ENCODE results near the gene SCYGR5.
"Not testable (repeated sequence)": the region's sequence is repeated elsewhere in the genome, so short reads cannot be mapped to it uniquely, and the experiment has no call there.

The SCYGR5 gene, protein sequence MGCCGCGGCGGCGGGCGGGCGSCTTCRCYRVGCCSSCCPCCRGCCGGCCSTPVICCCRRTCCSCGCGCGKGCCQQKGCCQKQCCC
- 0 reads per million in 18 experiments for total RNA-seq

DNA sequence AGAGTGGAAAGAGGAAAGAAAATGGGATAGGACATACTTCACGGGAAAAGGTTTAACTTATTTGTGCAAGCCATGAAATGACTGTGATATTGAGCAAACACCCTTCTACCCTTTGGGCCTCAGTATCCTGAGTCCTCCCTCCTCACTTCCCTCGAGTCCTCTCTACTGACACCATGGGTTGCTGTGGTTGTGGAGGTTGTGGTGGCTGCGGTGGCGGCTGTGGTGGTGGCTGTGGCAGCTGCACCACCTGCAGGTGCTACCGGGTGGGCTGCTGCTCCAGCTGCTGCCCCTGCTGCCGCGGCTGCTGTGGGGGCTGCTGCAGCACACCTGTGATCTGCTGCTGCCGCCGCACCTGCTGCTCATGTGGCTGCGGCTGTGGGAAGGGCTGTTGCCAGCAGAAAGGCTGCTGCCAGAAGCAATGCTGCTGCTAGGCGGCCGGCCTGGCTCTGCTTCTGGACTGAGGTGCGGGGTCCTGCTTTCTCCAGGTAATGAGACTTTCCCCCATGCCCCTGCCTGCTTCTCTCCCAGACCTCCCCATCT lies at the start of gene SCYGR5:
TSS of gene SCYGR5 (plus strand) at position 174 of the 540 bp plus-strand sequence. CDS start at position 174, 0 bp downstream.
- not testable (repeated sequence) for DNase-seq

DNA sequence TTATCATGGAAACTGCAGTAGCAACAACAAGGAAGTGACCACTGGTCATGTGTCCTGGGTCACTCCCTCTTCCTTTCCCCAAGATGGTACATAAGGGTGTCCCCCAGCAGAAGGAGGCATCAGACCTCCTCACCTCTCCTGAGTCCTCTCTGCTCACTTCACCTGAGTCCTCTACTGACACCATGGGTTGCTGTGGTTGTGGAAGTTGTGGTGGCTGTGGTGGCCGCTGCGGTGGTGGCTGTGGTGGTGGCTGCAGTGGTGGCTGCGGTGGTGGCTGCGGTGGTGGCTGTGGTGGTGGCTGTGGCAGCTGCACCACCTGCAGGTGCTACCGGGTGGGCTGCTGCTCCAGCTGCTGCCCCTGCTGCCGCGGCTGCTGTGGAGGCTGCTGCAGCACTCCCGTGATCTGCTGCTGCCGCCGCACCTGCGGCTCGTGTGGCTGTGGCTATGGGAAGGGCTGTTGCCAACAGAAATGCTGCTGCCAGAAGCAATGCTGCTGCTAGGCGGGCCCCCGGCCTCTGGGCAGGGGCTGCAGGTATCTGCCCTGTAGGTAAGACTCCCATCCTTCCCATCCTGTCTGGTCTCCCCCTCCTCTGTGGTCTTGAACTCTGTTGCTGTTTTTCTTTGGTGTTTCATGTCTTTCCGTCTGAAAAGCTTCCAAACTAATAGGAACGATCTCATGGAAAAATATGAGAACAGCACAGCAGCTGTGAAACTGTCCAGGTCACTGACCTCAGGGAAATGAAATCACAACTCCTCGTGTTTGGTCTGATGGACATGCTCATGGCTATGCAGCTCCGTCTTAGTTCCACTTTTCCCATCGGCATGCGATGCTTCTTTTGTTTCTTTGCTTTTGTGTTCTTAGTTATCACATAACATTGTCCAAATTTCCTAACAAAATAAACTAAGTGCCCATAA lies 49.0 kb upstream of the SCYGR5 start, which contains the start of gene SCYGR4:
TSS of gene SCYGR4 (plus strand) at position 183 of the 915 bp plus-strand sequence. CDS start at position 183, 0 bp downstream.
- no peak for DNase-seq

DNA sequence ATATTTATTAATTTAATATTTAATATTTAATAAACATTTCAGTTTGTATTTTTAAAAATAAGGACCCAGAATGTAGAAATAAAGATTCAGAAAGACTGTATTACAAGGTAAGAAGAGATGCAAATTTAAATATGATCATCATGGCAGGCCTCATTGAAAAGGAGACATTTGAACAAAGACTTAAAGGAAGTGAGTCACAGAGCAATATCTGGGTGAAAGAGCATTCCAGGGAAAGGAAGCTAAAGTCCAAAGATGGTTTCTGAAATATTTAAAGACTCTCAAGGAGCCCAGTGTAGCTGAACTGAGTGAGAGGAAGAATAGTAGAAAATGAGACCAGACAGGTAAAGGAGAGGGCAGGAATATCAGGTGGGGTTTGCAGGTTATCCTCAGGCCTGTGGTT lies 43.4 kb upstream of the SCYGR5 start:
- peak in 1 of 2 donors; percentile 14 for DNase-seq

DNA sequence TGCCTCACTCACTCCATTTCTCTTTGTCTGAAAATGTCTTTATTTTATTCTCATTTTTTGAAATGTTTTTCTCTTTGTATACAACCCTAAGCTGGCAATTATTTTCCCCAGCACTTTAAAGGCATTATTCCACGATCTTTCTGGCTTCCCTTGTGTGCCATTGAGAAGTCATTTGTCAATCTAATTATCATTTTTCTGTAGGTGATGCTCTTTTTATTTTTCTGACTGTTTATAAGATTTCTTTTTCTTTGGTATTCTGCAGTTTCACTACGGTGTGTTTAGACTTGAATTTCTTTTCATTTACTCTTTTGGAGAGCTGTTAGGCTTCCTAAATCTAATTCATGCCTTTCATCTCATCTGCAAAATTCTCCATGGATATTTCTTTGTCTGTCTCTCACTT lies 41.2 kb upstream of the SCYGR5 start:
- no peak for DNase-seq

DNA sequence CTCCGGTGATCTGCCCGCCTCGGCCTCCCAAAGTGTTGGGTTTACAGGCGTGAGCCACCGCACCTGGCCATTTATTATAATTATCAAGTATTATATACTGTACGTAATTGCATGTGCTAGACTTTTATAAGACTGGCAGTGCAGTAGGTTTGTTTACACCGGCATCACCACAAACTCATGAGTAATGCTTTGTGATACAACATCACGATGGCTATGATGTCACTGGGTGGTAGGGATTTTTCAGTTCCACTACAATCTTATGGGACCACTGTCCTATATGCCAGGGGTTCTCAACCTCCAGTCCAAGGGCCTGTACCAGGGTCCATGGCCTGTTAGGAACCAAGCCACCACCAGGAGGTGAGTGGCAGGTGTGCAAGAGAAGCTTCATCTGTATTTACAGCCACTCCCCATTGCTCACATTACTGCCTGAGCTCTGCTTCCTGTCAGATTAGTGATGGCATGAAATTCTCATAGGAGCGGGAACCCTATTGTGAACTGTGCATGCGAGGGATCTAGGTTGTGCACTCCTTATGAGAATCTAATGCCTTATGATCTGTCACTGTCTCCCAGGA lies 39.9 kb upstream of the SCYGR5 start:
- DNase-seq: no peak

DNA sequence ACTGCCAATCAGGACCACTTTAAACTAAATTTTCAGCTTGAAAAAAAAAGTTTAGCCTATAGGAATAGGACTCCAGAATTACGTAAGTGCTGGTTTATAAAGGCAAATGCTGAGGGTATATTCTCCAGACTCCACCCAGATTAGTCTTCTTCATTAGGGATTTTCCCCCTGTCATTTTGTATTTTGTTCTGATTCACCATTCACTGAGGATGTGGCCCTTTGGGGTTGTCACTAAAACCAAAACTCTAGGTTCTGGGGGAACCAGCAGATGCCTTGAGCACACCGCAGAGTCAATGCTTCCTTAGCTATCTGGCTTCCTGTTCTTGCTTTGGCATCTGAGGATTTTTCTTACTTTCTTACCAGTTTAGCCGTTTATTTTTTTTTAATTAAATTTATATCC lies 38.8 kb upstream of the SCYGR5 start:
- no peak for DNase-seq

DNA sequence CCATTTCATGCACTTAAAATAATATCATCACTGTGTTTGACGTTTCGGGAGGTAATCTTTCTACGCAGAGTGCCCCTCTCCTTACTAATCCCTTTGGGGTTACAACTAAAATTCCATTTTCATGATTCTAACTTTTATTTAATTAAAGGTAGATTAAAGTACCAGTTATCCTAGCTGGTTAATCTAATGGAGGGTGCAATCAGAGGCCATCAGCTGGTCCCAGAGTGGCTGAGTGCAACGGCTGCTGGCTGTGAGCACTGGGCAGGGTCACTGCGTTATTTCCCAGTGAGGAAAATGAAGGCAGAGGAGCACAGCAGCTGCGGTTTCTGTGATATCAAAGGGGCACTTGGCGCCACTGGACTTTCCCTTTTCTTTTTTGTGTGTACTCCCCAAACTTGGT lies 37.2 kb upstream of the SCYGR5 start:
- no peak for DNase-seq

DNA sequence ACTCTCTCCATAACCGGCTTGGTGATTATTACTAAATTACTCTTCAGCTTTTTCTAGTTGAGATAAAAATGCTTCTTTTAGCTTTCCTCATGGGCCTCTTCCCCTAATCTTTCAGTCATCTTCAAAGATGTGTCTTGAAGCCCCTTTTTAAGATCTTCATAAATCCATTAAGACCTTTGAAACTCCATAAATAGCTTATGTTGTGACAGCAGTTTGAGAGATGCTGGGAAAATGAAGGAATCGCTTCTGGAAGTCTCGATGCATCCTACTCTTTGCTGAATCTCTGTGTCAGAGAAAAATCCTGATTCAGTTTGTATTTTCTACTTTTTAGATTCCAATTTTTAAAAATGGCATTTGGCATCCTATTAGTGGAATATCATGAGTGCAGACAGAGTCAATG lies 36.3 kb upstream of the SCYGR5 start:
- DNase-seq: no peak

DNA sequence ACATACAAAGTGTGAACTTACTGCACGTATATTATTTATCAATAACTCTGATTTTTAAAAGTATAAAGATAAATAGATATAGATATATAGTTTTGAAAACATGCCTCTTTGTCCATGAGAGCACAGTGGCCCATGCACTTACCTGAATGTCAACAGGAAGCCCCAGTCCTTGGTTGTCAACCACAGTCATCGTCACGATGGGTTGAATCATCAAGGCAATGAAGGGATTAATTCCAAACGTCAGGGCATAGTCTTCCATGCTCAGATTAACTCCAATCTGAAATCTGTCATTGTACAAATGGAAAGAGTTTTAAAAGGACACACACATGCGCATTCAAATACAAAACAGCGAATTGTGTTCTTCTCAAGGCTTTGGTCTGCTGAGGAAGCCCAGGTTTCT lies 33.8 kb upstream of the SCYGR5 start:
- no peak for DNase-seq

DNA sequence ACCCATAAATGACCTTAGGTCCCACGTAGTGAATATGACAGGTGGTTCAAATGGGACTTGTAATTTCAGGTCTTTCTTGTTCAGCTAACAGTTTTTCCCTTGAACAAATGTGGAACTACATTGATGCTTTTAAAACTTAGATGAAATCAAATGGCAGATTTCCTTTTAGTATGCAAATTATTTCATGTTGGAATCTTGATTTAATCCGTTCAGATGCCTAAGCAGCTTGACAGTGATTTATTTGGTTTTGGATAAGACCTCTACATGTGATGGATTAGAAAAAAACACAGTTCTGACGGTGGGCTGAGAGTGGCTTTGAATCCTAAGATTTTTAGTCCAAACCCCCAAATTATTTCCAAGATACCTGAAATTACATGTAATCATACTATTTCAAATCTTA lies 32.4 kb upstream of the SCYGR5 start:
- no peak for DNase-seq

DNA sequence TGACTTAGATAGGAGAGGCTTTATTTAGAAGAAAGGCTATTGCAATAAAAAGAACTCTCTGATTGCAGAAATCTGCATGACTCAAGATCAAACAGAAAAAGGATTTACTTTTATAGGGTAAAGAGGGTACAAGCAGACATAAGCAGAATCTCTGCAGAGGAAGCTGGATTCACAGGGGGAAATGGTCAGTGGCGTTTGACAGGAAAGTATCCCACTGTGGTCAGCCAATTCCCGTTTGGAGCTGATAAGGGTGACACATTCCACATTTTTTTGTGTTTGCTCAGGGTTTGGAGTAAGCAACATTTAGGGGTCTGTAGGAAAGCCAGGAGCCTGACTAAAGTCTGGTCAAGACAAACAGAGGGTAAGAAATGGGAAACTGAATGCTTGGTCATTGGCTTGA lies 23.9 kb upstream of the SCYGR5 start:
- no peak for DNase-seq

DNA sequence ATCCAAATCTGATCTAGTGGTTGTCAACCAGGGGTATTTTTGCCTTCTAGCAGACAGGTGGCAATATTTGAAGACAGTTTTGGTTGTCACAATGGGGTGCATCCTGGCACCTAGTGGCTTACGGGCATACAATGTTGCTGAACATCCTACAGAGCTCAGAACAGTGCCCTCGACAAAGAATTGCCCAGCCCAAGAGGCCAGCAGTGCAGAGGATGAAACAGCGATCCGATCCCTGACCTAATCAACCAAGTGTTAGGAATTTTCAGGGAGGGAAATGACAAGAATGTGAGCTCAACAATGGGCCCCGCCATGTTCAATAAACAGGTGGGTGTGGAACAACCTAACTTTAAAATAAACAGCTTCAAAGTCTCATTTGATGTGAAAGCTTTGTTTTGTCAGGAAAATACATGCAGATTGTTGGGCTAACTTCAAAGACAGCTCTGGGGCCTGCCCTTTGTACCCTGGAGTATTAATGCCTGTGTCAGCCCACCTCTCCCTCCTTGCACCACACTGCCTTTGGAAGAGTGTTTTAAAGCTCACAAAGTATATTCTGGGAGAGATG lies 22.5 kb upstream of the SCYGR5 start:
- DNase-seq: no peak

DNA sequence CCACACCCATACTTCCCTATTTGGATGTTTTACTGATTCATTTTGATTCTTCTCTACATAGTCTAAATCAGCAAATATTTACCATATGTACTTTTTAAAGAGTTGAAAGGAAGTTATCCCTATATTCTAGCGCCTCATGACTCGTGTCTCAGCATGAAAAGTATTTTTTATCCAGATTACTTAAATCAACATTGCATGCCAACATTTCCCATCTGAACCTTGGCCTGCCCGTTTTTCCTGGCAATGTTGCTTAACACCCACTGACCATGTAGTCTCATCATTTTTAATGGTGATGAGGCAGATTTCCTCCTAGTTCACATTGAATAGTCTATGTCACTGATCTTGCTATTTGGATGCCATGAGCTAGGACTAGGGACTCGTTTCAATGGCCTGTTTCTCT lies 13.2 kb upstream of the SCYGR5 start:
- peak in 1 of 2 donors; percentile 14 for DNase-seq

DNA sequence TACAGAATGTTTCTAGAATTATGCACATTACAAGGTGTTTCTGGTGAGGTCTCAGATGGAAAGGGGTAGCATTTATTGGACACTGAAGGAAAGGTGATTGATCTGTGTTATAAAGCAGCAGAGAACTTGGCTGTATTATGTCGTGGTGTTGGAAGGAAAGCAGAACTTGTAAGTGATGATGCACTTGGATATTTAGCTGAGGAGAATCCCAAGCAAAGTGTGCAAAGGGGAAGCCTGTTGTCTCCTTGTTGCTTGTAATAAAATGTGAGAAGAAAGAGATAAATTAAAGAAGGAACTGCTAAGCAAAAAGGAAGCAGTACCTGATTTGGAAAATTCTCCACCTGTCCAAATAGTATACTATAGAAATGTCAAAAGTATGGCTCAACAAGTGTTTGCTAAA lies 12.2 kb upstream of the SCYGR5 start:
- DNase-seq: peak; percentile 2 to 7

DNA sequence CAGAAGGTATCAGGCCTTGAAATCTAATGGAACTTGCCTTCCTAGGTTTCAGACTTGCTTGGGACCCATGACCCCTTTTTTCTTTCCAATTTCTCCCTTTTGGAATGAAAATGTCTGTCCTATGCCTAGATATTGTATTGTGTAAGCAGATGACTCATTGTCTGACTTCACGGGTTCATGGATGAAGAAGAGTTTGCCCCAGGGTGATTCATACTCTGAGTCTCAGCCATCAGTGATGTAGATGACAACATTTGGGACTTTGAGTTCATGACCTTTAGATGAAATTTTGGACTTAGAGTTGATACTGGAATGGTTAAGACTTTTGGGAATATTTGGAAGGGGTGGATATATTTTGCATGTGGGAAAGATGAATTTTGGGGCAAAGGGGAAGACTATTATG lies 11.2 kb upstream of the SCYGR5 start:
- DNase-seq: peak; percentile 70 to 76

DNA sequence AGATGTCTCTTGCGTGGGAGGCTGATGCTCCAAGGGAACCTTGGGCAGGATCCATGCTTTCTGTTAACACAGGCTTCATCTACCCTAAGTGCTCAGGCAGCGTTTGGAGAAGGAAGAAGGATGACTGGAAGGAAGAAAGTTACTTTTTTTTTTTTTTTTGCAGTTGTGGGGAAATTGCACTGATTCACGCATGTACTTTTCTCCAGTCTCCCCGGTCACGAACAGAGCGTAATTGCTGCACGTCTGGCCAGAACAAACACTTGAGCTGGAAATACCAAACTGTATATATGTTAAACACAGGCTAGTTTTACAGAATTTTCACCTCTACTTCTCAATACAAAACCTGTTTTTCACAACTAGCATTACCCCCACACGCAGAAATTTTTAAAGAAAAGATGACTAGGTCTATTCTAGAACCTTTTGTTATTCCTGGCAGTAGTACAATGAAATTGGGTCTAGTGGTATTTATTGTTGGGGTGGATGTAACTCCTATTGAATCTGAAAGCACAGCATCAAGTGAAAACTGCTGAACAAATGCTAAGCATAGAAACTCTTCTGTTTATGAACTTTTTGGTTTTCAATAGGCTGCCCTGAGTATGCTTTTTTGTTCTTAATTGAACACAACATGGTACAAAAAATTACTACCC lies 9.3 kb upstream of the SCYGR5 start:
- DNase-seq: no peak

DNA sequence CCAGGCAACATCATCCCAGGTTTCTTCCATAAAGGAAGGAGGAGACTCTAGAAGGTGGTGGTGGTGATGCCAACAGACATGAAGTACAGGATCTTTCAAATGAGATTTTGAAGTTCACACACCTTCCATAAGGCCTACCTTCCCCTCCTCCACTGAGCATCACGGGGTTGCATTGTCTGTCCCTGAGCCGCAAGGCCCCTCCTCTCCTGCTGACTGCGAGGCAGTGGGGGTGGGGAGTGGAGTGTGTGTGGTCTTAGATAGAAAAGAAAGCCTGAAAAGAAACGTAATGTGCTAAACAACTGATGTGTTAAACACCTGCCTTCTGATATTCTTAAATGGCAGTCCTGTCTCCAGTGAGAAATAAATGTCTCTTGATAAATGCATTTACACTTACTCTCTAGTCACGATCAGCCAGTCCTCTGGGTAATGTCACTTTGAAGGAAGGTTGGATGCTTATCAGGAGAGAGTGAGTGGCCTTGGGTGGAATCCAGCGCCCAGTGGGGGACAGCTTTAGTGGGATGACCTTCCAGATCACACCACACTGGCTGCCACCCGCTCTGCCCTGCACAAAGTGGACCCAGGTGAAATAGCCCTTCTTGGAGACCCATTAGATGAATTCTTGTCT lies 5.5 kb upstream of the SCYGR5 start:
- DNase-seq: no peak

DNA sequence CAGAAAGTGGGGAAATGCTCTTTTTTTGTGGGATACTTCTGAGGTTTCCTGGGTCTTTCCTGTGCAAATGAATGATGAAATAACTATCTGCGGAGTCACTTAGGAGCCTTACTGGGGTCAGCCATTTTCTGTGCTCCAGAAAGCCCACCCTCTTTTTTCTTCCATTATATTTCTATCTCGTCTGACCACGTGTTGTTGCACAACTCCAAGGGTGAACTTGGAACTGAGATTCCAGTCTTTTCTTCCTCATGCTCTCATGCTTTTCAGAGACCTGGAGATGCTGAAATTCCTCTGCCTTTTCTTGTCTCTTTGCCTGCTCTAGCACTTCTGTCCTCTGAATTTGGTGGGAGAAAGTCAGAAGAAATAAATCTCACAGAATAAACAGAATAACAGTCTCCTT lies 4.8 kb upstream of the SCYGR5 start:
- no peak for DNase-seq

DNA sequence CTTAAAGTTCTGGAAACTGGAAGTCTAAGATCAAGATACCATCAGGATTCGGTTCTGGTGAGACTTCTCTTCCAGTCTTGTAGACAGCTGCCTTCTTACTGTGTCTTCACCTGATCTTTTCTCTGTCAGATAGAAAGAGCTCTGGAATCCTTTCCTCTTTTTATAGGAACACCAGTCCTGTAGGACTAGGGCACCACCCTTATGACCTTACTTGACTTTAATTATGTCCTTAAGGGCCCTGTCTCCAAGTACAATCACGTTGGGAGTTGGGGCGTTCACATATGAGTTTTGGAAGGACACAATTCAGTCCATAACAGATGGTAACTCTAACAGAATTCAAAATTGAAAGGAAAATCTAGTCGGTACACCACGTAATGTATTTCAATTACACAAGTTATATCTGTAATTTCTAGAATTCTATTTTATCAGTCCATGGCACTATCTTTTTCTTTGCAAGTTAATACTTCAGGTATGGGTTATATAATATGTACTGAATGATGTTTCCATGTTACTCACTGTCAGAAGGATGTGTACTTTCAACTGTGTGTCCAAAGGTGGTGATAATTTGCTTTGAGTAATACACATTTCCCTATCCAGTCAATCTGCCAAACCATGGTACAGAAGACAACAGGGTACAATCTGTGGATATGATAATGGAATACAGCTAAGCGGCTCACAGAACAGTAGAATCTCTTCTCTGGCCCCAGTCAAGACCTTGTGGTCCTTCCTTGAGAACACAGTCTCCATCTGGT lies 1.2 kb upstream of the SCYGR5 start:
- DNase-seq: no peak

DNA sequence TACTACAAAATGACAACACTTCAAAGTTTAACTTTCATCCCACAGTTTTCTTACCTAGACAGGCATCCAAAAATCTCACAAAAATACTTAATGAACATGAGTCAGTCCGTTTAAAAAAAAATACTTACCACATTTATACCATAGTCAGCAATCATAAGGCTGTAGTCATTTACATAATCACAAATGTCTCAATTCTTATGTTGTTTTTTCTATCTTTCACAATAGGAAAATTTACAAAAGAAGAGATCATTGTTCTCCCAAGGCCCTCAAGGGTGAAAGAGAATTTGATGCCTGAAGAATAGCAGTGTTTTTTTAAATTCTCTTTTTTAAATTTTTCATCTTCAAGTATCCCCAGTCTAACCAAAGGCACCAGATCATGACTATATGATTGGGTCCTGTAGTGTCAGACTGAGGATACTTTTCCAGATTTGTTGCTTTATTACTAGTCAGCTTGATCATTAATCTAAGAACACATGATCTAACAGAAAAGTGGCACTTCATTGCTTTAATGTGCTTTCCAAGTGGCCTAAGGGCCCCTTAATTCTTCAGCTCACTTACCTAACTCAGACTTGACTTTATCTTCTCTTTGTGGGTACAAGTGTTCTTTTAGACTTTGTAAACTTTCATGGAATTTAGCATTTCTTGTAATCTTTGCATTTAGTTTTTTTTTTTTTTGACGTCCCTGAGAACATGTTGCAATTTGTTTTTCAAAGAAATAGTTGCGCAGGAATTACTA lies 4.7 kb downstream of the SCYGR5 start:
- peak in 1 of 2 donors; percentile 39 for DNase-seq

DNA sequence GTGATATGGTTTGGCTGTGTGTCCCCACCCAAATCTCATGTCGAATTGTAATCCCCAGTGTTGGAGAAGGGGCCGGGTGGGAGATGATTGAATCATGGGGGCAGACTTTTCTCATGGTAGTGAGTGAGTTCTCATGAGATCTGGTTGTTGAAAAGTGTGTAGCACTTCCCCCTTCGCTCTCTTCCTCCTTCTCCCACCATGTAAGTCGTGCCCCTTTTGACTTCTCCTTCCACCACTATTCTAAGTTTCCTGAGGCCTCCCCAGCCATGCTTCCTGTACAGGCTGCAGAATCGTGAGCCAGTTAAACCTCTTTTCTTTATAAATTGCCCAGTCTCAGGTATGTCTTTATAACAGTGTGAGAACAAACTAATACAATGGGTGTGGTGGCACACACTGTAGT lies 7.0 kb downstream of the SCYGR5 start:
- peak; percentile 40 to 54 for DNase-seq
